A673 (cell line): ENCODE results near the gene DYNLT5. TPM values are rescaled to one million over a fixed set of nuclear protein-coding genes. Genes with fewer than 3 reads are reported as not detected.

Experiments
- BruUV-seq: library from RNA; stranded (reverse); fragments of 400-500 nt; replicated peaks from 2 replicates; lab custom pipeline; 2021; lab: Mats Ljungman, UMichigan
- CTCF ChIA-PET: fragments of 300-600 bp; sonication (Branson Sonifier 250); formaldehyde crosslinking; loops from one replicate; lab custom pipeline; 2022; ENCODE audit warnings: antibody characterized with exemption; lab: Charles Lee
- POLR2A ChIA-PET: fragments of 300-600 bp; sonication (Branson Sonifier 250); formaldehyde crosslinking; loops from one replicate; lab custom pipeline; 2022; ENCODE audit warnings: antibody characterized with exemption; ENCODE audit not compliant: low non-redundant PET; lab: Charles Lee
- DNase-seq: peaks from one replicate; pipeline ENCODE4 v3.0.0-alpha.2; 2015; ENCODE audit warnings: low spot score
- H3K27ac ChIP-seq: fragments of 200-600 bp; sonication (generic); 2 replicates; pipeline ENCODE4 v1.5.1; 2016; ENCODE audit warnings: mixed run types, low read depth, mild to moderate bottlenecking, mixed read lengths, antibody characterized with exemption, low read length; ENCODE audit not compliant: poor library complexity, severe bottlenecking
- H3K27me3 ChIP-seq: fragments of 200-600 bp; sonication (generic); replicated peaks from 2 replicates; pipeline ENCODE4 v1.6.1; 2017; ENCODE audit warnings: mixed run types, low read depth, mild to moderate bottlenecking, mixed read lengths, antibody characterized with exemption, low read length; ENCODE audit not compliant: insufficient read depth, poor library complexity
- H3K36me3 ChIP-seq: fragments of 200-600 bp; sonication (generic); 2 replicates; pipeline ENCODE4 v1.6.1; 2016; ENCODE audit warnings: mixed run types, mild to moderate bottlenecking, mixed read lengths, antibody characterized with exemption, low read length; ENCODE audit not compliant: insufficient read depth, poor library complexity, severe bottlenecking
- H3K4me1 ChIP-seq: fragments of 200-600 bp; sonication (generic); 2 replicates; pipeline ENCODE4 v1.6.1; 2017; ENCODE audit warnings: mixed run types, mild to moderate bottlenecking, mixed read lengths, antibody characterized with exemption, low read length; ENCODE audit not compliant: insufficient read depth, poor library complexity, severe bottlenecking
- H3K4me3 ChIP-seq: fragments of 200-600 bp; sonication (generic); 2 replicates; pipeline ENCODE4 v1.5.1; 2016; ENCODE audit warnings: low read depth, mixed run types, mild to moderate bottlenecking, mixed read lengths, low read length; ENCODE audit not compliant: poor library complexity, severe bottlenecking
- H3K9me3 ChIP-seq: fragments of 200-600 bp; sonication (generic); 2 replicates; pipeline ENCODE4 v1.6.1; 2016; ENCODE audit warnings: mixed run types, low read depth, mild to moderate bottlenecking, mixed read lengths, antibody characterized with exemption, low read length; ENCODE audit not compliant: poor library complexity, severe bottlenecking
- CTCF ChIP-seq: fragments of 300-800, 200-600 bp; sonication (generic); conservative IDR thresholded peaks from 2 replicates; pipeline ENCODE4 v1.5.1; 2017; ENCODE audit warnings: low read depth, mild to moderate bottlenecking, antibody characterized with exemption, low read length, moderate library complexity, mixed read lengths
- EZH2 ChIP-seq: fragments of 200-600 bp; sonication (generic); IDR thresholded peaks from 2 replicates; pipeline ENCODE4 v1.6.1; 2017; ENCODE audit warnings: borderline replicate concordance, low read depth, mild to moderate bottlenecking, mixed read lengths, antibody characterized with exemption, low read length; ENCODE audit not compliant: poor library complexity, severe bottlenecking
- intact Hi-C: fragments of 100-400 bp; cut with micrococcal nuclease; formaldehyde crosslinking; loops from one replicate; pipeline ENCODE4 v1.10.0; 2022; ENCODE audit not compliant: unreplicated experiment
- total RNA-seq: library from RNA; stranded (reverse); gene quantifications from 2 replicates; pipeline ENCODE4 v1.2.3, GENCODE V29; 2021

DYNLT5 gene
- total RNA-seq, 1 experiment from 2014 or later, result not detected

GRCh38 chr1:66729523-66729922, 22.7 kb upstream of the DYNLT5 start:
- H3K4me3 ChIP-seq, result no peak overlapping the region
- intact Hi-C loops, result loop anchor here (10.0 kb wide), 1 partner anchor 765 kb away; no protein-coding TSS in a partner anchor
- CTCF ChIA-PET, result no interaction called here
- no peak for DNase-seq
- POLR2A ChIA-PET, result interaction anchor here (0.6 kb wide), 1 partner anchor 455 kb away, joined by 3 read pairs; no protein-coding TSS in a partner anchor
- peak overlapping the region; percentile 77 for H3K27ac ChIP-seq
- peaks cover 40% of the 10 kb centered on the region for H3K4me1 ChIP-seq
- H3K27me3 ChIP-seq, result no peaks in the 10 kb centered on the region
- peaks cover 4% of the 10 kb centered on the region for H3K9me3 ChIP-seq
- H3K36me3 ChIP-seq, result no peaks in the 10 kb centered on the region
- BruUV-seq, result no TSS peak
- TF ChIP-seq CTCF, result no peak
- no peak for TF ChIP-seq EZH2

- Histone ChIP-seq H3K4me1 (peaks cover 38% of the 10 kb centered on the region), H3K36me3 (no peaks in the 10 kb centered on the region), H3K4me3 (no peak overlapping the region), H3K9me3 (peaks cover 4% of the 10 kb centered on the region), H3K27me3 (no peaks in the 10 kb centered on the region), H3K27ac (no peak overlapping the region)
- ChIA-PET CTCF (no interaction called here), POLR2A (no interaction called here)
- no TSS peak for BruUV-seq
- no peak for DNase-seq
- no peak for TF ChIP-seq CTCF
- TF ChIP-seq EZH2, result no peak
- intact Hi-C loops, result no loop called here
Observed at GRCh38 chr1:66730462-66730861, 21.8 kb upstream of the DYNLT5 start.

- CTCF ChIA-PET, result no interaction called here
Observed at GRCh38 chr1:66731170-66731865, 20.9 kb upstream of the DYNLT5 start.

More at GRCh38 chr1:66731170-66731865, 20.9 kb upstream of the DYNLT5 start:
- no peak for DNase-seq
- no peaks in the 10 kb centered on the region for H3K27me3 ChIP-seq
- no peak for TF ChIP-seq EZH2
- TF ChIP-seq CTCF, result no peak
- H3K4me3 ChIP-seq, result no peak overlapping the region
- POLR2A ChIA-PET, result no interaction called here
- H3K4me1 ChIP-seq, result peaks cover 33% of the 10 kb centered on the region
- BruUV-seq, result no TSS peak
- intact Hi-C loops, result no loop called here
- H3K27ac ChIP-seq, result no peak overlapping the region
- H3K36me3 ChIP-seq, result no peaks in the 10 kb centered on the region
- H3K9me3 ChIP-seq, result peaks cover 4% of the 10 kb centered on the region
